HCT116 (cell line): Measurements from ENCODE around the gene SGCA.

Experiments
- CEBPB ChIP-seq: IDR thresholded peaks from 2 replicates; pipeline ENCODE4 v1.6.1; 2012; ENCODE audit warnings: low read depth
- CTCF ChIP-seq, 3 experiments: fragments of 200-600 bp in 1 of 3; sonication (generic) in 1 of 3; IDR thresholded peaks in 2 of 3; conservative IDR thresholded peaks in 1 of 3; 2 replicates each; pipeline ENCODE4 v1.5.1; 2012 to 2017; ENCODE audit warnings: low read depth in 2 of 3, low read length in 2 of 3, antibody characterized with exemption in 1 of 3, borderline replicate concordance in 1 of 3, control low read depth in 1 of 3, mild to moderate bottlenecking in 1 of 3, mixed read lengths in 1 of 3, mixed run types in 1 of 3, moderate library complexity in 1 of 3; ENCODE audit not compliant: insufficient read depth in 1 of 3
- EZH2 ChIP-seq: fragments of 200-600 bp; sonication (generic); IDR thresholded peaks from 2 replicates; pipeline ENCODE4 v1.6.1; 2017; ENCODE audit warnings: antibody characterized with exemption, mixed run types
- MAX ChIP-seq: IDR thresholded peaks from 2 replicates; pipeline ENCODE4 v1.6.1; 2012
- POLR2A ChIP-seq: IDR thresholded peaks from 2 replicates; pipeline ENCODE4 v1.7.0; 2011; ENCODE audit warnings: borderline replicate concordance; ENCODE audit not compliant: insufficient read depth, insufficient read length; ENCODE audit errors: extremely low read depth
- POLR2AphosphoS5 ChIP-seq: IDR thresholded peaks from 2 replicates; pipeline ENCODE4 v1.6.1; 2011; ENCODE audit warnings: mild to moderate bottlenecking, low read depth, low read length, moderate library complexity
- SIN3A ChIP-seq: IDR thresholded peaks from 2 replicates; pipeline ENCODE4 v1.6.1; 2012; ENCODE audit warnings: low read depth
- SP1 ChIP-seq: IDR thresholded peaks from 2 replicates; pipeline ENCODE4 v1.6.1; 2012; ENCODE audit warnings: low read depth

GRCh38 chr17:50154604-50155003, 11.2 kb upstream of the SGCA start:
- TF ChIP-seq MAX = no peak
- no peak for TF ChIP-seq CTCF (IDR thresholded peaks at IDR 0.05 in 2 of 3, conservative IDR thresholded peaks at IDR 0.05 in 1 of 3; ENCODE audit: borderline replicate concordance in 1 of 3, insufficient read depth in 1 of 3, low read depth in 2 of 3, low read length in 2 of 3)
- TF ChIP-seq POLR2A = no peak
- TF ChIP-seq SP1 = no peak
- TF ChIP-seq POLR2AphosphoS5 = no peak
- no peak for TF ChIP-seq CEBPB
- no peak for TF ChIP-seq SIN3A
- TF ChIP-seq EZH2 = no peak
